ENCODE measurements around the gene RERE. TPM values are rescaled to one million over a fixed set of nuclear protein-coding genes. Genes with fewer than 3 reads are reported as not detected.

Gene RERE
- total and polyA plus RNA-seq, 12 donors: 33.4 to 146 (median 72.7) TPM

DNA sequence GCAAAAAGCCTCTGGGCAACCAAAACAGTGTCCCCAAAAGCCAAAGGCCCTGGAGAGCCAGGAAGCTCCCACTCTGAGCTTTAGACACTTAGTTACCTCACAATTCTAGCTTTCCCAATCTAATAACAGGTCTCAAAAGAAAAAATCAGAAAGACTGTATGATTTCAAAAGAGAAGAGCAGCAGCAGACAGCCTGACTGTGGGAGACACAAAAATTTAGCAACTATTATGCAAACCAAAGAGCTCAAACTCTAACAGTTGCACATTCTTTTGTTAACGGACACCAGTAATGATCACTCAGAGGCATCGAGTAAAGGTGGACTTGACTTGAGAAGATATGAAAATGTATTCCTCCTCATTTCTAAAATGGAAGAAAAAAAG lies 339.5 kb downstream of the RERE start:
- Histone ChIP-seq H3K27me3 (no peaks in the 10 kb centered on the region), H3K36me3 (replicated peaks in 1 of 2) (no peaks in the 10 kb centered on the region), H3K27ac (peak overlapping the region in 1 of 5 donors; percentile 53), H3K4me3 (no peak overlapping the region), H3K9me3 (replicated peaks in 1 of 3) (no peaks in the 10 kb centered on the region), H3K4me1 (replicated peaks in 1 of 2) (peaks cover 1 to 28% of the 10 kb centered on the region in 2 donors)
- no peak for DNase-seq
- TF ChIP-seq, protein P1, sequence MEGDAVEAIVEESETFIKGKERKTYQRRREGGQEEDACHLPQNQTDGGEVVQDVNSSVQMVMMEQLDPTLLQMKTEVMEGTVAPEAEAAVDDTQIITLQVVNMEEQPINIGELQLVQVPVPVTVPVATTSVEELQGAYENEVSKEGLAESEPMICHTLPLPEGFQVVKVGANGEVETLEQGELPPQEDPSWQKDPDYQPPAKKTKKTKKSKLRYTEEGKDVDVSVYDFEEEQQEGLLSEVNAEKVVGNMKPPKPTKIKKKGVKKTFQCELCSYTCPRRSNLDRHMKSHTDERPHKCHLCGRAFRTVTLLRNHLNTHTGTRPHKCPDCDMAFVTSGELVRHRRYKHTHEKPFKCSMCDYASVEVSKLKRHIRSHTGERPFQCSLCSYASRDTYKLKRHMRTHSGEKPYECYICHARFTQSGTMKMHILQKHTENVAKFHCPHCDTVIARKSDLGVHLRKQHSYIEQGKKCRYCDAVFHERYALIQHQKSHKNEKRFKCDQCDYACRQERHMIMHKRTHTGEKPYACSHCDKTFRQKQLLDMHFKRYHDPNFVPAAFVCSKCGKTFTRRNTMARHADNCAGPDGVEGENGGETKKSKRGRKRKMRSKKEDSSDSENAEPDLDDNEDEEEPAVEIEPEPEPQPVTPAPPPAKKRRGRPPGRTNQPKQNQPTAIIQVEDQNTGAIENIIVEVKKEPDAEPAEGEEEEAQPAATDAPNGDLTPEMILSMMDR (IDR thresholded peaks at IDR 0.05): no peak
- no peak for TF ChIP-seq POLR2A (IDR thresholded peaks at IDR 0.05)
- intact Hi-C loops (cut with DNase I): no loop called here
- WGBS, 4 donors: 68 to 98% (median 89%) methylated on average over 2 of the region's 2 CpGs

DNA sequence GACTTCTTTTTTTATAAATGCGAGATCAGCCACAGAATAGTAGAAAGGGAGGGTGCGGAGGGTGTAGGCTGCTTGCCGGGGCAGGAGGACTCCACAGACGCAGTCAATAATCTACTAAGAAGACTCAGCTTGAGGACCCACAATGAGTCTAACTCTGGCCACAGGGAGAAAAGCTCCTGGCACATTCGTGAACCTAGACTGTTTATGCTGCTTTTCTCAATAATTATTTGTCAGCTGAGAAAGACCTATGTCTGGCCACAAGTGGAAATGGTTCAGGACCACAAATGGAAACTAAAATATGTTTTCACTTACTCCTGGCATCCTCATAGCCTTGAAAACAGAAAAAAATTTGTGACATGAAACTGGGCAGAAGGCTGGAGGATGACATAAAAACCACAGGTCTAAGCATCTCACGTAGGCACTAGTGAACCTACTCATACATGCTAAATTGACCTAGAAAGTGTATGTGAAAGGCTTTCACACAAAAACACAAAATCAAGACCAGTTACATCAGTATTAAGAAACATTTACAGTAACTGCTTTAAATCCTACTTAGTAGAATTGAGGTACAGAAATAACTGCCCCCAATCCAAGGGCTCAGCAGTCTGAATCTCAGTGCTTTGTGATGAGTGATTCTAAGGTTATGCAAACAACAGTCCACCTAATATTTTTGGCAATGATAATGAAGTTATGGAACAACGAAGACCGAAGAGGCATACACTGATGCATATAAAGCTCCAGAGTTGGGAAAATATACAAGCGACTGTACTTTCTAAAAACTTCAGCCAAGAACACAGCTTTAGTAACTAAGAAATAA lies 340.1 kb downstream of the RERE start:
- H3K4me3 ChIP-seq: no peak overlapping the region
- H3K27me3 ChIP-seq: no peaks in the 10 kb centered on the region
- H3K27ac ChIP-seq: peak overlapping the region in 1 of 5 donors; percentile 53
- H3K4me1 ChIP-seq (replicated peaks in 1 of 2): peaks cover 4 to 23% of the 10 kb centered on the region in 2 donors
- TF ChIP-seq, protein P1 (IDR thresholded peaks at IDR 0.05): no peak
- no peak for TF ChIP-seq POLR2A (IDR thresholded peaks at IDR 0.05)
- H3K9me3 ChIP-seq (replicated peaks in 1 of 3): no peaks in the 10 kb centered on the region
- H3K36me3 ChIP-seq (replicated peaks in 1 of 2): no peaks in the 10 kb centered on the region
- 58 to 70% (median 65%) methylated on average over 9 of the region's 9 CpGs for WGBS, 4 donors
- intact Hi-C loops (cut with DNase I): no loop called here
- no peak for DNase-seq

DNA sequence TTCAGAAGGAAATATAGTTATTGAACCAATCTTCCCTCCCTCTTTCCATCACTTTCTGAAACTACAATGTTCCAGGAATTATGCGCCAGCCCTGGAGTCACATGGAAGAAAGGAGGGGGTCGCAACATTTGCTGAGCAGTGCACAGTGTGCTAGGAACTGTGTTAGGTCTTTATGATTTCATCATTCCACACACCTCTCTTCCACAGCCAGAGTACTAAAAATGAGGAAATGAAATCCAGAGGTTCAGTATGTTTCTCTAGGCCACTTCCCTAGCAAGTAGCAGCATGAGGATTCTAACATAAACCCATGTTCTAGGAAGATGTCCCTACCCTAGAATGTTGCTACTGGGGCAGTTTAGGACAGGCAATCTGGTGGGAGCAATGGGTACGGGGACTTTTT lies 341.4 kb downstream of the RERE start:
- H3K36me3 ChIP-seq (replicated peaks in 1 of 2): no peaks in the 10 kb centered on the region
- no peaks in the 10 kb centered on the region for H3K9me3 ChIP-seq (replicated peaks in 1 of 3)
- DNase-seq: no peak
- TF ChIP-seq POLR2A (IDR thresholded peaks at IDR 0.05): no peak
- TF ChIP-seq, protein P1 (IDR thresholded peaks at IDR 0.05): no peak
- H3K4me1 ChIP-seq (replicated peaks in 1 of 2): peaks cover 4 to 23% of the 10 kb centered on the region in 2 donors
- H3K27ac ChIP-seq: no peak overlapping the region
- intact Hi-C loops (cut with DNase I): no loop called here
- WGBS, 4 donors: 76 to 89% (median 84%) methylated on average over 3 of the region's 3 CpGs
- no peaks in the 10 kb centered on the region for H3K27me3 ChIP-seq
- H3K4me3 ChIP-seq: no peak overlapping the region

DNA sequence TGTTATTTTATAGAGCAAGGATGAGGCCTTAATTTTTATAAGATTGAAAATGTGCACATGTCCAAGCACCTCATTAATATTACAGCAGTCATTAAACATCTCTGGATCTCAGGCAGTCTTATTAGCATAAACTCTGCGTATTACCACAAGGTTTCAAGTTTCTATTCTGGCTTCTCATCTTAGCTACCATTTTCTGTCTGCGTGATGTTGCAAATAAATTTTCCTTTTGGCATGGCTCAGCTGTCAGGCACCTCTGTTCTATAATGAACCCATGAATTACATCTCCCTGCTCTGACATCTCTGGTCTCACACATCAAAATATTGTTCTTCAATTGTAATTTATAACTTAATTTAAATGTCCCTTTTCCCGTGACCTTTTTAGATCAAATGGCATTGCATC lies 343.1 kb downstream of the RERE start:
- Histone ChIP-seq H3K36me3 (replicated peaks in 1 of 2) (no peaks in the 10 kb centered on the region), H3K27ac (no peak overlapping the region), H3K27me3 (no peaks in the 10 kb centered on the region), H3K4me1 (replicated peaks in 1 of 2) (peaks cover 4 to 23% of the 10 kb centered on the region in 2 donors), H3K4me3 (no peak overlapping the region), H3K9me3 (replicated peaks in 1 of 3) (no peaks in the 10 kb centered on the region)
- 80 to 94% (median 90%) methylated on average over 3 of the region's 3 CpGs for WGBS, 4 donors
- TF ChIP-seq POLR2A (IDR thresholded peaks at IDR 0.05): no peak
- TF ChIP-seq, protein P1 (IDR thresholded peaks at IDR 0.05): no peak
- intact Hi-C loops (cut with DNase I): no loop called here
- DNase-seq: no peak

Measured in adrenal gland (tissue), 12 donors.